C1 segment of cervical spinal cord (tissue), 14 donors: ENCODE data around the gene NR2F1-AS1.

Source experiments
- DNase-seq, 14 donors: peaks; one replicate each; lab custom pipeline; 2025; lab: John Stamatoyannopoulos, UW

Gene NR2F1-AS1

GRCh38 chr5:93385655-93386054, 195.4 kb downstream of the NR2F1-AS1 start:
- DNase-seq = no peak

- no peak for DNase-seq
Measured at GRCh38 chr5:93384995-93385394, 196.0 kb downstream of the NR2F1-AS1 start.

- DNase-seq = no peak
Measured at GRCh38 chr5:93384026-93384425, 197.0 kb downstream of the NR2F1-AS1 start.

GRCh38 chr5:93382188-93382825, 198.7 kb downstream of the NR2F1-AS1 start:
- no peak for DNase-seq

- no peak for DNase-seq
Measured at GRCh38 chr5:93381057-93381456, 200.0 kb downstream of the NR2F1-AS1 start.

- no peak for DNase-seq
Measured at GRCh38 chr5:93378073-93378472, 202.9 kb downstream of the NR2F1-AS1 start.

GRCh38 chr5:93371893-93372292, 209.1 kb downstream of the NR2F1-AS1 start:
- DNase-seq = no peak

- DNase-seq = no peak
Measured at GRCh38 chr5:93364378-93364777, 216.6 kb downstream of the NR2F1-AS1 start.

- DNase-seq = no peak
Measured at GRCh38 chr5:93360436-93361088, 220.5 kb downstream of the NR2F1-AS1 start.

- DNase-seq = no peak
Measured at GRCh38 chr5:93359960-93360305, 221.1 kb downstream of the NR2F1-AS1 start.
